SJSA1 (cell line): Measurements from ENCODE around the gene NUDCD3. TPM values are rescaled to one million over a fixed set of nuclear protein-coding genes. Genes with fewer than 3 reads are reported as not detected.

Source experiments
- DNase-seq, 2 experiments: peaks; one replicate each; pipeline ENCODE4 v3.0.0-alpha.2; 2015 to 2020; ENCODE audit warnings: low spot score in 2 of 2, low read depth in 1 of 2
- H3K27ac ChIP-seq: fragments of 250-450 bp; sonication (Bioruptor Pico); 2 replicates; pipeline ENCODE4 v1.5.1; 2020; ENCODE audit warnings: mild to moderate bottlenecking, moderate library complexity
- H3K27me3 ChIP-seq: fragments of 250-450 bp; sonication (Bioruptor Pico); replicated peaks from 2 replicates; pipeline ENCODE4 v1.5.1; 2020; ENCODE audit warnings: mild to moderate bottlenecking, moderate library complexity
- H3K36me3 ChIP-seq: fragments of 250-450 bp; sonication (Bioruptor Pico); 2 replicates; pipeline ENCODE4 v1.5.1; 2020; ENCODE audit warnings: mild to moderate bottlenecking
- H3K4me1 ChIP-seq: fragments of 250-450 bp; sonication (Bioruptor Pico); replicated peaks from 2 replicates; pipeline ENCODE4 v1.6.1; 2021; ENCODE audit warnings: mild to moderate bottlenecking
- H3K4me3 ChIP-seq: fragments of 250-450 bp; sonication (Bioruptor Pico); 2 replicates; pipeline ENCODE4 v1.5.1; 2020; ENCODE audit warnings: mild to moderate bottlenecking
- H3K9me3 ChIP-seq: fragments of 250-450 bp; sonication (Bioruptor Pico); replicated peaks from 2 replicates; pipeline ENCODE4 v1.5.1; 2020; ENCODE audit warnings: mild to moderate bottlenecking
- total RNA-seq: library from RNA; depleted of rRNA; stranded (reverse); fragments of >200 nt; shearing (Covaris generic); gene quantifications from 2 replicates; pipeline ENCODE4 v1.2.3, GENCODE V29; 2014

NUDCD3 gene
- total RNA-seq, 1 experiment from 2014 or later = 34.4 TPM

GRCh38 chr7:44530990-44531389, 40.5 kb upstream of the NUDCD3 start:
- Histone ChIP-seq H3K27ac (no peak overlapping the region), H3K27me3 (no peaks in the 10 kb centered on the region), H3K4me1 (no peaks in the 10 kb centered on the region), H3K4me3 (no peak overlapping the region), H3K9me3 (no peaks in the 10 kb centered on the region), H3K36me3 (no peaks in the 10 kb centered on the region)
- no peak for DNase-seq

- Histone ChIP-seq H3K9me3 (no peaks in the 10 kb centered on the region), H3K27ac (no peak overlapping the region), H3K4me3 (no peak overlapping the region), H3K36me3 (no peaks in the 10 kb centered on the region), H3K4me1 (no peaks in the 10 kb centered on the region), H3K27me3 (peaks cover 10% of the 10 kb centered on the region)
- no peak for DNase-seq
Observed at GRCh38 chr7:44524811-44525388, 34.4 kb upstream of the NUDCD3 start.

GRCh38 chr7:44522315-44522714, 31.9 kb upstream of the NUDCD3 start:
- no peak for DNase-seq
- H3K27ac ChIP-seq = no peak overlapping the region
- no peaks in the 10 kb centered on the region for H3K9me3 ChIP-seq
- peaks cover 10% of the 10 kb centered on the region for H3K27me3 ChIP-seq
- no peaks in the 10 kb centered on the region for H3K4me1 ChIP-seq
- H3K36me3 ChIP-seq = no peaks in the 10 kb centered on the region
- H3K4me3 ChIP-seq = no peak overlapping the region

- no peak overlapping the region for H3K27ac ChIP-seq
- peaks cover 10% of the 10 kb centered on the region for H3K27me3 ChIP-seq
- no peak overlapping the region for H3K4me3 ChIP-seq
- H3K4me1 ChIP-seq = no peaks in the 10 kb centered on the region
- H3K36me3 ChIP-seq = no peaks in the 10 kb centered on the region
- DNase-seq = no peak
- no peaks in the 10 kb centered on the region for H3K9me3 ChIP-seq
Observed at GRCh38 chr7:44521347-44522095, 31.1 kb upstream of the NUDCD3 start.

GRCh38 chr7:44520574-44520973, 30.1 kb upstream of the NUDCD3 start:
- H3K27me3 ChIP-seq = peaks cover 10% of the 10 kb centered on the region
- no peak for DNase-seq
- no peak overlapping the region for H3K4me3 ChIP-seq
- no peaks in the 10 kb centered on the region for H3K4me1 ChIP-seq
- no peaks in the 10 kb centered on the region for H3K9me3 ChIP-seq
- no peaks in the 10 kb centered on the region for H3K36me3 ChIP-seq
- H3K27ac ChIP-seq = no peak overlapping the region

- Histone ChIP-seq H3K27me3 (peaks cover 10% of the 10 kb centered on the region), H3K4me3 (no peak overlapping the region), H3K9me3 (no peaks in the 10 kb centered on the region), H3K36me3 (no peaks in the 10 kb centered on the region), H3K4me1 (no peaks in the 10 kb centered on the region), H3K27ac (no peak overlapping the region)
- DNase-seq = no peak
Observed at GRCh38 chr7:44519546-44519945, 29.1 kb upstream of the NUDCD3 start.

GRCh38 chr7:44518761-44519160, 28.3 kb upstream of the NUDCD3 start:
- Histone ChIP-seq H3K27ac (no peak overlapping the region), H3K9me3 (no peaks in the 10 kb centered on the region), H3K4me3 (no peak overlapping the region), H3K4me1 (no peaks in the 10 kb centered on the region), H3K27me3 (peaks cover 6% of the 10 kb centered on the region), H3K36me3 (no peaks in the 10 kb centered on the region)
- no peak for DNase-seq

GRCh38 chr7:44517175-44517574, 26.7 kb upstream of the NUDCD3 start:
- no peak overlapping the region for H3K4me3 ChIP-seq
- H3K27ac ChIP-seq = no peak overlapping the region
- no peak for DNase-seq
- peaks cover 2% of the 10 kb centered on the region for H3K27me3 ChIP-seq
- H3K9me3 ChIP-seq = no peaks in the 10 kb centered on the region
- H3K4me1 ChIP-seq = no peaks in the 10 kb centered on the region
- no peaks in the 10 kb centered on the region for H3K36me3 ChIP-seq

- Histone ChIP-seq H3K4me1 (no peaks in the 10 kb centered on the region), H3K27ac (no peak overlapping the region), H3K9me3 (no peaks in the 10 kb centered on the region), H3K36me3 (no peaks in the 10 kb centered on the region), H3K27me3 (no peaks in the 10 kb centered on the region), H3K4me3 (no peak overlapping the region)
- no peak for DNase-seq
Observed at GRCh38 chr7:44515590-44516268, 25.3 kb upstream of the NUDCD3 start.

- Histone ChIP-seq H3K27me3 (no peaks in the 10 kb centered on the region), H3K4me1 (no peaks in the 10 kb centered on the region), H3K4me3 (no peak overlapping the region), H3K36me3 (no peaks in the 10 kb centered on the region), H3K9me3 (no peaks in the 10 kb centered on the region), H3K27ac (no peak overlapping the region)
- no peak for DNase-seq
Observed at GRCh38 chr7:44512736-44513135, 22.3 kb upstream of the NUDCD3 start.

- no peaks in the 10 kb centered on the region for H3K27me3 ChIP-seq
- no peak overlapping the region for H3K27ac ChIP-seq
- no peak for DNase-seq
- H3K36me3 ChIP-seq = no peaks in the 10 kb centered on the region
- no peaks in the 10 kb centered on the region for H3K4me1 ChIP-seq
- H3K4me3 ChIP-seq = no peak overlapping the region
- no peaks in the 10 kb centered on the region for H3K9me3 ChIP-seq
Observed at GRCh38 chr7:44511863-44512468, 21.5 kb upstream of the NUDCD3 start.

- no peak overlapping the region for H3K27ac ChIP-seq
- DNase-seq = no peak
Observed at GRCh38 chr7:44511236-44511635, 20.8 kb upstream of the NUDCD3 start.

GRCh38 chr7:44508328-44509030, 18.0 kb upstream of the NUDCD3 start:
- H3K4me3 ChIP-seq = no peak overlapping the region
- H3K9me3 ChIP-seq = no peaks in the 10 kb centered on the region
- DNase-seq = no peak
- H3K27ac ChIP-seq = no peak overlapping the region
- no peaks in the 10 kb centered on the region for H3K4me1 ChIP-seq
- H3K27me3 ChIP-seq = peaks cover 2% of the 10 kb centered on the region
- no peaks in the 10 kb centered on the region for H3K36me3 ChIP-seq

More at GRCh38 chr7:44511236-44511635, 20.8 kb upstream of the NUDCD3 start:
- Histone ChIP-seq H3K4me1 (no peaks in the 10 kb centered on the region), H3K36me3 (no peaks in the 10 kb centered on the region), H3K27me3 (no peaks in the 10 kb centered on the region), H3K9me3 (no peaks in the 10 kb centered on the region), H3K4me3 (no peak overlapping the region)
